GM23338 (cell line): ENCODE results near the gene EFNA4. TPM values are rescaled to one million over a fixed set of nuclear protein-coding genes. Genes with fewer than 3 reads are reported as not detected.
A peak's percentile ranks its signal among the peaks of the same experiment; 100 is the strongest.

Source experiments
- ATAC-seq: fragments of 200-7000 bp; cut with Tn5 transposase; 3 replicates; pipeline ENCODE4 v1.9.1; 2020
- DNase-seq: peaks from one replicate; pipeline ENCODE4 v3.0.0-alpha.2; 2015; ENCODE audit warnings: low spot score
- H2AFZ ChIP-seq: fragments of 200-600 bp; sonication (generic); 2 replicates; pipeline ENCODE4 v1.8.0; 2016; ENCODE audit warnings: antibody characterized with exemption, mild to moderate bottlenecking, moderate library complexity
- H3F3A ChIP-seq: fragments of 200-600 bp; sonication (generic); replicated peaks from 2 replicates; pipeline ENCODE4 v1.8.0; 2017; ENCODE audit warnings: antibody characterized with exemption, mixed run types, low read depth
- H3K27ac ChIP-seq: fragments of 200-600 bp; sonication (generic); 2 replicates; pipeline ENCODE4 v1.6.1; 2016; ENCODE audit warnings: low read depth
- H3K27me3 ChIP-seq: fragments of 200-600 bp; sonication (generic); 2 replicates; pipeline ENCODE4 v1.8.0; 2016; ENCODE audit warnings: mild to moderate bottlenecking, mixed run types, moderate library complexity; ENCODE audit not compliant: insufficient read depth
- H3K36me3 ChIP-seq: fragments of 200-600 bp; sonication (generic); 2 replicates; pipeline ENCODE4 v1.8.0; 2016; ENCODE audit warnings: mild to moderate bottlenecking; ENCODE audit not compliant: insufficient read depth
- H3K4me1 ChIP-seq: fragments of 200-600 bp; sonication (generic); 2 replicates; pipeline ENCODE4 v1.8.0; 2016; ENCODE audit warnings: mild to moderate bottlenecking, moderate library complexity; ENCODE audit not compliant: insufficient read depth
- H3K4me2 ChIP-seq: fragments of 200-600 bp; sonication (generic); 2 replicates; pipeline ENCODE4 v1.7.1; 2017; ENCODE audit warnings: mixed run types
- H3K4me3 ChIP-seq: fragments of 200-600 bp; sonication (generic); 2 replicates; pipeline ENCODE4 v1.6.1; 2016; ENCODE audit warnings: mixed run types
- H3K79me2 ChIP-seq: fragments of 200-600 bp; sonication (generic); replicated peaks from 2 replicates; pipeline ENCODE4 v1.8.0; 2017; ENCODE audit warnings: mild to moderate bottlenecking; ENCODE audit not compliant: insufficient read depth
- H3K9me2 ChIP-seq: fragments of 200-600 bp; sonication (generic); 2 replicates; pipeline ENCODE4 v1.8.0; 2017; ENCODE audit not compliant: insufficient read depth
- H4K20me1 ChIP-seq: fragments of 200-600 bp; sonication (generic); replicated peaks from 2 replicates; pipeline ENCODE4 v1.8.0; 2017; ENCODE audit warnings: mild to moderate bottlenecking; ENCODE audit not compliant: insufficient read depth
- H3K27ac Mint-ChIP-seq: 2 replicates; pipeline ENCODE4 v1.8.0; 2020; ENCODE audit warnings: inconsistent platforms, mild to moderate bottlenecking, moderate library complexity, mixed read lengths
- H3K27me3 Mint-ChIP-seq: 3 replicates; pipeline ENCODE4 v1.8.0; 2022; ENCODE audit warnings: low read depth, mild to moderate bottlenecking, moderate library complexity, mixed read lengths, inconsistent platforms; ENCODE audit not compliant: insufficient read depth, poor library complexity
- H3K36me3 Mint-ChIP-seq: 3 replicates; pipeline ENCODE4 v1.8.0; 2021; ENCODE audit warnings: low read depth, mild to moderate bottlenecking, inconsistent platforms, moderate library complexity, mixed read lengths
- H3K4me1 Mint-ChIP-seq: 3 replicates; pipeline ENCODE4 v1.8.0; 2020; ENCODE audit warnings: mild to moderate bottlenecking, inconsistent platforms, mixed read lengths
- H3K4me3 Mint-ChIP-seq: 3 replicates; pipeline ENCODE4 v1.8.0; 2021; ENCODE audit warnings: moderate library complexity, mild to moderate bottlenecking, inconsistent platforms, mixed read lengths
- H3K9me3 Mint-ChIP-seq: 3 replicates; pipeline ENCODE4 v1.8.0; 2020; ENCODE audit warnings: moderate library complexity, mild to moderate bottlenecking, inconsistent platforms, mixed read lengths
- POLR2AphosphoS5 ChIP-seq: IDR thresholded peaks from 2 replicates; pipeline ENCODE4 v1.6.1; 2016; ENCODE audit warnings: antibody characterized with exemption, low read depth
- ZNF114 ChIP-seq: fragments of 250-450 bp; sonication (Bioruptor Pico); IDR thresholded peaks from 2 replicates; pipeline ENCODE4 v1.5.0; 2020; ENCODE audit warnings: mild to moderate bottlenecking, moderate library complexity
- ZNF462 ChIP-seq: fragments of 250-450 bp; sonication (Bioruptor Pico); IDR thresholded peaks from 2 replicates; pipeline ENCODE4 v1.5.0; 2020; ENCODE audit warnings: mild to moderate bottlenecking, moderate library complexity
- long read RNA-seq: library from polyadenylated mRNA; unstranded; transcript quantifications from one replicate; pipeline ENCODE4 v2.0.0, GENCODE V29; 2020; ENCODE audit not compliant: unreplicated experiment
- polyA plus RNA-seq: library from polyadenylated mRNA; unstranded; fragments of >200 nt; fragmentation: Nextera tagmentation; extraction: Ambion mirVana; gene quantifications from 2 replicates; pipeline ENCODE4 v1.2.1, GENCODE V29; 2016
- total RNA-seq: library from RNA; depleted of rRNA; stranded (reverse); fragments of >200 nt; shearing (Covaris generic); gene quantifications from 2 replicates; pipeline ENCODE4 v1.2.3, GENCODE V29; 2014; rRNA removed

Gene EFNA4, protein sequence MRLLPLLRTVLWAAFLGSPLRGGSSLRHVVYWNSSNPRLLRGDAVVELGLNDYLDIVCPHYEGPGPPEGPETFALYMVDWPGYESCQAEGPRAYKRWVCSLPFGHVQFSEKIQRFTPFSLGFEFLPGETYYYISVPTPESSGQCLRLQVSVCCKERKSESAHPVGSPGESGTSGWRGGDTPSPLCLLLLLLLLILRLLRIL
- total RNA-seq, result 22.9 and 25.0 TPM in 2 replicates
- 11.1 and 16.4 TPM in 2 replicates for polyA plus RNA-seq
- long read RNA-seq, transcript EFNA4-202 (4 exons, 1,263 nt), result major isoform, 14 of 18 reads
- long read RNA-seq, partial matches to known transcripts, result 0 of 18 reads
- long read RNA-seq, other reads (novel, unspliced or antisense), result 0 of 18 reads

DNA sequence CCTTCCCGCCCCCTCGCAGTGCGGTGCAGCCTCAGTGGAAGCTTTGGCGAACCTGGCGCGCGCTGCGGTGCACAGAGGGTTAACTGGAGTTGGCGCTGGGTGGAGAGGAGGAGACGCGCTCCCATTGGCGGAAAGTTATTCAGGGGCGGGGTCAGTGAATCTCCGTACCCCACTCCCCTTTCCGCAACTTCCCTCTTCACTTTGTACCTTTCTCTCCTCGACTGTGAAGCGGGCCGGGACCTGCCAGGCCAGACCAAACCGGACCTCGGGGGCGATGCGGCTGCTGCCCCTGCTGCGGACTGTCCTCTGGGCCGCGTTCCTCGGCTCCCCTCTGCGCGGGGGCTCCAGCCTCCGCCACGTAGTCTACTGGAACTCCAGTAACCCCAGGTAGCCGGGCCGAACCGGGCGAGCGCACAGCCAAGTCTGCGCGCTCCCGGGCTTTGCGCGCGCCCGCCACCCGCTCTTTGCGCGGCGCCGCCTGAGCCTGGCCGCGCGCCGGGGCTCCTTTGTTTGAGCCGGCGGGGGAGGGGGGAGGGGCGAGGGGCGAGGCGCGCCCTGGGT, at the start of gene EFNA4:
EFNA4 (plus strand) TSS at position 191 of the 561 bp plus-strand sequence; CDS start at position 275, 84 bp downstream.
- Histone ChIP-seq H4K20me1 (peaks cover 19% of the 10 kb centered on the region), H3K36me3 (no peaks in the 10 kb centered on the region), H3K9me2 (no peaks in the 10 kb centered on the region), H3K79me2 (peaks cover 14% of the 10 kb centered on the region), H3K4me3 (peak within 1 kb of the TSS; percentile 97), H3K4me1 (peaks cover 16% of the 10 kb centered on the region), H3K4me2 (peak within 1 kb of the TSS; percentile 94), H3F3A (peaks cover 18% of the 10 kb centered on the region), H3K27ac (peak within 1 kb of the TSS; percentile 88; the same call in 1 of the 2 replicates), H3K27me3 (peaks cover 6% of the 10 kb centered on the region; the same call in 1 of the 2 replicates), H2AFZ (peak within 1 kb of the TSS; percentile 95)
- Mint-ChIP-seq H3K36me3 (peaks cover 27% of the 10 kb centered on the region), H3K4me3 (peak within 1 kb of the TSS; percentile 83), H3K4me1 (peaks cover 30% of the 10 kb centered on the region), H3K27ac (peak within 1 kb of the TSS; percentile 64), H3K27me3 (peaks cover 8% of the 10 kb centered on the region), H3K9me3 (no peaks in the 10 kb centered on the region)
- TF ChIP-seq ZNF114 (CRISPR knock-in tag), result no peak
- TF ChIP-seq ZNF462 (CRISPR knock-in tag), result no peak
- peak; percentile 90 for TF ChIP-seq POLR2AphosphoS5
- DNase-seq (peak; percentile 98), ATAC-seq (peak; percentile 73)
